ENCODE data around the gene OSBPL1A. TPM values are rescaled to one million over a fixed set of nuclear protein-coding genes. Genes with fewer than 3 reads are reported as not detected.

The OSBPL1A gene
- total and polyA plus RNA-seq, 12 donors: 18.7 to 116 (median 60.0) TPM

DNA sequence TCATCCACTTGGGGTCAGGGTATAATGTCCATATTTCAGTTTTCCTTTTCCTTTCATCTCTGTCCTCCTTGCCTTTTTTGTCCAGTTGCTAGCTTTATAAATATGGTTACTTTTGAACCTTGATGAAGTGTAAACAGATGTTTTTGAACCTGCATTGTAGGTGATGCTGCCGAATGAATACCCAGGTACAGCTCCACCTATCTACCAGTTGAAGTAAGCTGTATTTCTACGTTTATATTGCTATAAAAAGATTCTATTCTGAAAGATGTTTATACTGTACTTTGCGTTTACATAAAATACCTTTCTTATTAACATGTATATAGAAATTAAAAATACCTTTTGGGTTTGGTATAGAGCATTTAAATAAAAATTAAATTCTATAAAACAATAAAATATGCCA, 31.1 kb upstream of the OSBPL1A start:
- 80 to 91% (median 87%) methylated on average over 3 of the region's 3 CpGs for WGBS, 4 donors
- Histone ChIP-seq H3K9me3 (replicated peaks in 1 of 3) (no peaks in the 10 kb centered on the region), H3K27ac (no peak overlapping the region), H3K36me3 (replicated peaks in 1 of 2) (no peaks in the 10 kb centered on the region), H3K4me1 (replicated peaks in 1 of 2) (peaks cover 0 to 21% of the 10 kb centered on the region in 2 donors), H3K27me3 (peaks cover 3% of the 10 kb centered on the region), H3K4me3 (no peak overlapping the region)
- no peak for DNase-seq
- TF ChIP-seq, protein P1, sequence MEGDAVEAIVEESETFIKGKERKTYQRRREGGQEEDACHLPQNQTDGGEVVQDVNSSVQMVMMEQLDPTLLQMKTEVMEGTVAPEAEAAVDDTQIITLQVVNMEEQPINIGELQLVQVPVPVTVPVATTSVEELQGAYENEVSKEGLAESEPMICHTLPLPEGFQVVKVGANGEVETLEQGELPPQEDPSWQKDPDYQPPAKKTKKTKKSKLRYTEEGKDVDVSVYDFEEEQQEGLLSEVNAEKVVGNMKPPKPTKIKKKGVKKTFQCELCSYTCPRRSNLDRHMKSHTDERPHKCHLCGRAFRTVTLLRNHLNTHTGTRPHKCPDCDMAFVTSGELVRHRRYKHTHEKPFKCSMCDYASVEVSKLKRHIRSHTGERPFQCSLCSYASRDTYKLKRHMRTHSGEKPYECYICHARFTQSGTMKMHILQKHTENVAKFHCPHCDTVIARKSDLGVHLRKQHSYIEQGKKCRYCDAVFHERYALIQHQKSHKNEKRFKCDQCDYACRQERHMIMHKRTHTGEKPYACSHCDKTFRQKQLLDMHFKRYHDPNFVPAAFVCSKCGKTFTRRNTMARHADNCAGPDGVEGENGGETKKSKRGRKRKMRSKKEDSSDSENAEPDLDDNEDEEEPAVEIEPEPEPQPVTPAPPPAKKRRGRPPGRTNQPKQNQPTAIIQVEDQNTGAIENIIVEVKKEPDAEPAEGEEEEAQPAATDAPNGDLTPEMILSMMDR (IDR thresholded peaks at IDR 0.05): no peak
- no peak for TF ChIP-seq POLR2A (IDR thresholded peaks at IDR 0.05)
- intact Hi-C loops (cut with DNase I): no loop called here

DNA sequence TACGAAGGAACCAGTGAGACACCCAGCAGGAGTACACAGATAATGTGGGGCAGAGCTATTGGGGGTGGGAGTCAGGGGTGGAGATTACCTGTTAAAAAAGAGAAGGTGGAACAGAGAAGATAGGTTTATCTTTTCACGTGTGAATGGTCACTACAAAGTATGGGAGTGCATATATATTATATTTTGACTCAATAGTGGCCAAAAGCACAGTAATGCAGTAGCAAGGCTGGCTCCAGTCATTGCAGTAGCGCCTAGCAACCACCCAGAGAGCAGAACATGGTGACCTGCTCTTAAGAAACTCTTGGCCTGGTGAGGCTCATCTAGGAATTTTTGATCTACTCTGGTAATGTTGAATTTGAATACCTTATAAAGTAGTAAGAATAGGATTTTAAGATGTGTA, 29.9 kb upstream of the OSBPL1A start:
- 47 to 54% (median 50%) methylated on average over 3 of the region's 3 CpGs for whole genome bisulfite sequencing, 4 donors
- Histone ChIP-seq H3K4me1 (replicated peaks in 1 of 2) (peaks cover 0 to 21% of the 10 kb centered on the region in 2 donors), H3K27ac (no peak overlapping the region), H3K4me3 (peak overlapping the region in 3 of 4 donors; percentile 10 to 96 (median 47)), H3K36me3 (replicated peaks in 1 of 2) (no peaks in the 10 kb centered on the region), H3K9me3 (replicated peaks in 1 of 3) (no peaks in the 10 kb centered on the region), H3K27me3 (peaks cover 3% of the 10 kb centered on the region)
- no peak for DNase-seq
- intact Hi-C loops (cut with DNase I): no loop called here
- no peak for TF ChIP-seq POLR2A (IDR thresholded peaks at IDR 0.05)
- TF ChIP-seq, protein P1 (IDR thresholded peaks at IDR 0.05): no peak

DNA sequence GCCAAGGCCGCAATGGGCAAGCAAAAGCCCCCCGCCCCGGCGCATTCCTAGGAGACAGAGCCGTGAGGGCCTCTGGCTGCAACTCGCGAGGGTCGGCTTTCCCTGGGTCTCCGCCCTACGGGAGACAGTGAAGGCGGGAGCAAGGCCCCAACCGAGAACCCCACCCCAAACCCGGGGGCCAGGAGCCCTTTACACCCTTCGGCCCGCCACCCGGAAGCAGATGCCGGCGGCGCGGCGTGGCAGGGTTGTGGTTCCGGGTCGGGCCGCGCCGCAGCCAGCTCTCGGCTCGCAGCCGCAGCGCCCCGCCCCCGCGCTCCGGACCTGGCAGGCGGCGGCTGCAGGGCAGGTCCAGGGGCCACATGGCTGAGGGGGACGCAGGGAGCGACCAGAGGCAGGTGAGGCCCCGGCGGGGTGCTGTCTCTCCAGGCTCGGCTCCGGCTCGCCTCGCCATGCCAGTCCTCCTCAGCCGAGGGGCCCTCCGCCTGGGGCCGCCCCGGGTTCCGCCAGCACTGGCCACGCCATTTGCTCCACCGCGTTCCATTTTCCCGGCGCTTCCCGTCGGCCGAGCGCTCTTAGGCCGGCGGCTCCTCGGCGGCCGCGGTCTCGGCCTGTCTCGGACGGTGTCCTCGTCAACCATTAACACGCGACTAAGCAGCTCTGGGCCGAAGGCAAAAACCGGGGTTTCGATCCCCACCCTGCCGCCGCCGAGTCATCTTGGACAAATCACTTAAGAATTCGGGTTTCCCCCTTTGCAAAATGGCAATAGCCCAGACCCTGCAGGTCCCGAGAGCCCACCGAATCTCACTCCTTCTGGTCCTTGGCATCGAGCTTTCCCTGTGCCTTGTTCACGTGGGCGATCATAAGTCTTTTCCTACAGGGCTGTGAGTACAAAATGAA, 29.0 kb upstream of the OSBPL1A start, which contains the start of gene IMPACT:
IMPACT (plus strand) TSS at position 273 of the 897 bp plus-strand sequence; CDS start at position 360, 87 bp downstream.
- Histone ChIP-seq H3K27me3 (peaks cover 3% of the 10 kb centered on the region), H3K36me3 (replicated peaks in 1 of 2) (no peaks in the 10 kb centered on the region), H3K4me3 (peak within 1 kb of the TSS; percentile 38 to 96 (median 54)), H3K4me1 (replicated peaks in 1 of 2) (peaks cover 0 to 21% of the 10 kb centered on the region in 2 donors), H3K27ac (peak within 1 kb of the TSS; percentile 6 to 90 (median 76)), H3K9me3 (replicated peaks in 1 of 3) (no peaks in the 10 kb centered on the region)
- WGBS, 4 donors: 1 to 6% (median 2%) methylated on average over 8 to 82 of the region's 82 CpGs
- peak; percentile 45 to 65 for TF ChIP-seq POLR2A (IDR thresholded peaks at IDR 0.05)
- TF ChIP-seq, protein P1 (IDR thresholded peaks at IDR 0.05): no peak
- DNase-seq: peak; percentile 73 to 89 (median 85)
- intact Hi-C loops (cut with DNase I): no loop called here

DNA sequence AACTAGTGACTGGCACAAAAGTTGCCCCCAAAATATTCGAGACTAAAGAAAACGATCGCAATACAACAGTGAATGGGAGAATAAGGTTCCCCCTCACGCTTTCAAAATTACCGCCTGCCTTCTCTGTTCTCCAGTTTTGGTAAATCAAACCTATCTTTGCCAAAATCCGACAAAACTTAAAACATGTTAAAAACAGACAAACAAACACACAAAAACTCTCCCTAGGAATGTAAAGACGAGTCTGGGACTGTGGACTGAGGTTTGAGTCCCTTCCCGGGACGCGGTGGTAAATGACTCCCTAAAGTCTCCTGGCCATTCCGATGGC, 28.4 kb upstream of the OSBPL1A start:
- Histone ChIP-seq H3K27ac (peak overlapping the region; percentile 6 to 90 (median 76)), H3K4me1 (replicated peaks in 1 of 2) (peaks cover 0 to 21% of the 10 kb centered on the region in 2 donors), H3K4me3 (peak overlapping the region; percentile 38 to 96 (median 54)), H3K36me3 (replicated peaks in 1 of 2) (no peaks in the 10 kb centered on the region), H3K27me3 (peaks cover 3% of the 10 kb centered on the region), H3K9me3 (replicated peaks in 1 of 3) (no peaks in the 10 kb centered on the region)
- intact Hi-C loops (cut with DNase I): no loop called here
- 29 to 36% (median 31%) methylated on average over 11 of the region's 11 CpGs for WGBS, 4 donors
- no peak for TF ChIP-seq POLR2A (IDR thresholded peaks at IDR 0.05)
- TF ChIP-seq, protein P1 (IDR thresholded peaks at IDR 0.05): no peak
- DNase-seq: no peak
